PC-9 (cell line): ENCODE measurements around the gene ELANE. TPM values are rescaled to one million over a fixed set of nuclear protein-coding genes. Genes with fewer than 3 reads are reported as not detected.
"Not testable (repeated sequence)": the region's sequence is repeated elsewhere in the genome, so short reads cannot be mapped to it uniquely, and the experiment has no call there.

Experiments used
- BruUV-seq: library from RNA; stranded (reverse); fragments of 400-500 nt; replicated peaks from 2 replicates; lab custom pipeline; 2021; lab: Mats Ljungman, UMichigan
- CTCF ChIA-PET: fragments of 300-600 bp; sonication (Branson Sonifier 250); formaldehyde crosslinking; loops from one replicate; lab custom pipeline; 2022; ENCODE audit warnings: antibody characterized with exemption; lab: Charles Lee
- POLR2A ChIA-PET: fragments of 300-600 bp; sonication (Branson Sonifier 250); formaldehyde crosslinking; loops from one replicate; lab custom pipeline; 2022; ENCODE audit warnings: antibody characterized with exemption; ENCODE audit not compliant: unreplicated experiment; lab: Charles Lee
- DNase-seq, 2 experiments: peaks; one replicate each; pipeline versions ENCODE4 v3.0.0 to v3.0.0-alpha.2; 2015 to 2022; ENCODE audit warnings: mixed read lengths in 1 of 2
- H2AFZ ChIP-seq: fragments of 200-600 bp; sonication (generic); 2 replicates; pipeline ENCODE4 v1.8.1; 2017; ENCODE audit warnings: antibody characterized with exemption
- H3F3A ChIP-seq: fragments of 200-600 bp; sonication (generic); 2 replicates; pipeline ENCODE4 v1.8.1; 2017; ENCODE audit warnings: antibody characterized with exemption, mild to moderate bottlenecking, low read depth; ENCODE audit not compliant: insufficient read depth
- H3K27ac ChIP-seq: fragments of 200-600 bp; sonication (generic); 2 replicates; pipeline ENCODE4 v1.6.1; 2016; ENCODE audit warnings: mixed run types
- H3K27me3 ChIP-seq: fragments of 200-600 bp; sonication (generic); 2 replicates; pipeline ENCODE4 v1.6.1; 2016; ENCODE audit warnings: low read depth, mixed run types; ENCODE audit not compliant: insufficient read depth
- H3K36me3 ChIP-seq: fragments of 200-600 bp; sonication (generic); 2 replicates; pipeline ENCODE4 v1.6.1; 2016; ENCODE audit warnings: low read depth, mixed run types
- H3K4me1 ChIP-seq: fragments of 200-600 bp; sonication (generic); replicated peaks from 2 replicates; pipeline ENCODE4 v1.6.1; 2016; ENCODE audit warnings: mixed run types; ENCODE audit not compliant: insufficient read depth
- H3K4me2 ChIP-seq: fragments of 200-600 bp; sonication (generic); 2 replicates; pipeline ENCODE4 v1.6.1; 2017; ENCODE audit warnings: mixed run types
- H3K4me3 ChIP-seq: fragments of 200-600 bp; sonication (generic); 2 replicates; pipeline ENCODE4 v1.6.1; 2016; ENCODE audit warnings: mixed run types
- H3K79me2 ChIP-seq: fragments of 200-600 bp; sonication (generic); 2 replicates; pipeline ENCODE4 v1.6.1; 2017; ENCODE audit warnings: low read depth, mixed run types
- H3K9me2 ChIP-seq: fragments of 200-600 bp; sonication (generic); 2 replicates; pipeline ENCODE4 v1.8.1; 2017; ENCODE audit warnings: mild to moderate bottlenecking; ENCODE audit not compliant: insufficient read depth
- H3K9me3 ChIP-seq: fragments of 200-600 bp; sonication (generic); 2 replicates; pipeline ENCODE4 v1.8.1; 2016; ENCODE audit warnings: low read depth; ENCODE audit not compliant: insufficient read depth
- H4K20me1 ChIP-seq: fragments of 200-600 bp; sonication (generic); 2 replicates; pipeline ENCODE4 v1.8.1; 2017; ENCODE audit not compliant: insufficient read depth
- EZH2 ChIP-seq: fragments of 200-600 bp; sonication (generic); IDR thresholded peaks from 2 replicates; pipeline ENCODE4 v1.8.0; 2017; ENCODE audit warnings: antibody characterized with exemption, low read depth
- intact Hi-C: fragments of 100-400 bp; cut with micrococcal nuclease; formaldehyde crosslinking; loops from one replicate; pipeline ENCODE4 v1.10.0; 2022; ENCODE audit not compliant: unreplicated experiment
- total RNA-seq: library from RNA; stranded (reverse); gene quantifications from 2 replicates; pipeline ENCODE4 v1.2.3, GENCODE V29; 2021
- TF ChIP-seq, protein P1 (sequence below): fragments of 200-600 bp; sonication (generic); conservative IDR thresholded peaks from 2 replicates; pipeline ENCODE4 v1.6.1; 2017; ENCODE audit warnings: mixed run types, antibody characterized with exemption, mild to moderate bottlenecking, moderate library complexity

ELANE gene
- total RNA-seq, 1 experiment from 2014 or later, result not detected

DNA sequence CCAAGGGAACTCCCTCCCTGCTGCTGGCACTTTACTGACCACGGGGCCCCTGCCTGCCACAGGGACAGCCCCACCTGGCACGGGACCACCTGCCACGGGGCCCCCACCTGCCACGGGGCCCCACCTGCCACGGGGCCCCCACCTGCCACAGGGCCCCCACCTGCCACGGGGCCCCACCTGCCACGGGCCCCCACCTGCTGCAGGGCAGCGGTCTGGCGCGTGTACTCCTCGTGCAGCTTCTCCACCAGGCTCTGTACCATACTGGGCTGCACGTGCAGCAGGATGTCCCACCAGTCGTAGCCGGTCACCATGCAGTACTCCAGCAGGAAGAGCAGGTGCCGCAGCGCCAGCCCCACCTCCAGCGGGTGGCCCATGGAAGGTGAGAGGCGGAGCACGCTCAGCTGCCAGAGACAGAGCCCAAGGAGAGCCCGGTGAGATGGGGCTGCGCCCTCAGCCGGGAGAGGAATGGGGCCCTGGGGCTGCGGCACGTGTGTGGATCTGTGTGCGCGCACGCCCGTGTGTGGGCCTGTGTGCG is 24.7 kb downstream of the ELANE start:
- Histone ChIP-seq H3K9me3 (no peaks in the 10 kb centered on the region), H3K27me3 (no peaks in the 10 kb centered on the region), H2AFZ (no peak overlapping the region), H3K79me2 (no peaks in the 10 kb centered on the region), H3K9me2 (no peaks in the 10 kb centered on the region), H3K4me1 (peaks cover 8% of the 10 kb centered on the region; the same call in 1 of the 2 replicates), H3K4me2 (no peak overlapping the region), H3F3A (peaks cover 19% of the 10 kb centered on the region; the same call in 1 of the 2 replicates), H3K4me3 (no peak overlapping the region), H3K27ac (no peak overlapping the region), H4K20me1 (peaks cover 12% of the 10 kb centered on the region), H3K36me3 (no peaks in the 10 kb centered on the region)
- ChIA-PET CTCF (interaction anchor here (0.8 kb wide), 1 partner anchor 84 kb away, joined by 4 read pairs; no protein-coding TSS in a partner anchor), POLR2A (no interaction called here)
- no TSS peak for BruUV-seq
- intact Hi-C loops, result no loop called here
- DNase-seq, result no peak
- TF ChIP-seq EZH2, result no peak
- TF ChIP-seq, protein P1, sequence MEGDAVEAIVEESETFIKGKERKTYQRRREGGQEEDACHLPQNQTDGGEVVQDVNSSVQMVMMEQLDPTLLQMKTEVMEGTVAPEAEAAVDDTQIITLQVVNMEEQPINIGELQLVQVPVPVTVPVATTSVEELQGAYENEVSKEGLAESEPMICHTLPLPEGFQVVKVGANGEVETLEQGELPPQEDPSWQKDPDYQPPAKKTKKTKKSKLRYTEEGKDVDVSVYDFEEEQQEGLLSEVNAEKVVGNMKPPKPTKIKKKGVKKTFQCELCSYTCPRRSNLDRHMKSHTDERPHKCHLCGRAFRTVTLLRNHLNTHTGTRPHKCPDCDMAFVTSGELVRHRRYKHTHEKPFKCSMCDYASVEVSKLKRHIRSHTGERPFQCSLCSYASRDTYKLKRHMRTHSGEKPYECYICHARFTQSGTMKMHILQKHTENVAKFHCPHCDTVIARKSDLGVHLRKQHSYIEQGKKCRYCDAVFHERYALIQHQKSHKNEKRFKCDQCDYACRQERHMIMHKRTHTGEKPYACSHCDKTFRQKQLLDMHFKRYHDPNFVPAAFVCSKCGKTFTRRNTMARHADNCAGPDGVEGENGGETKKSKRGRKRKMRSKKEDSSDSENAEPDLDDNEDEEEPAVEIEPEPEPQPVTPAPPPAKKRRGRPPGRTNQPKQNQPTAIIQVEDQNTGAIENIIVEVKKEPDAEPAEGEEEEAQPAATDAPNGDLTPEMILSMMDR, result no peak

DNA sequence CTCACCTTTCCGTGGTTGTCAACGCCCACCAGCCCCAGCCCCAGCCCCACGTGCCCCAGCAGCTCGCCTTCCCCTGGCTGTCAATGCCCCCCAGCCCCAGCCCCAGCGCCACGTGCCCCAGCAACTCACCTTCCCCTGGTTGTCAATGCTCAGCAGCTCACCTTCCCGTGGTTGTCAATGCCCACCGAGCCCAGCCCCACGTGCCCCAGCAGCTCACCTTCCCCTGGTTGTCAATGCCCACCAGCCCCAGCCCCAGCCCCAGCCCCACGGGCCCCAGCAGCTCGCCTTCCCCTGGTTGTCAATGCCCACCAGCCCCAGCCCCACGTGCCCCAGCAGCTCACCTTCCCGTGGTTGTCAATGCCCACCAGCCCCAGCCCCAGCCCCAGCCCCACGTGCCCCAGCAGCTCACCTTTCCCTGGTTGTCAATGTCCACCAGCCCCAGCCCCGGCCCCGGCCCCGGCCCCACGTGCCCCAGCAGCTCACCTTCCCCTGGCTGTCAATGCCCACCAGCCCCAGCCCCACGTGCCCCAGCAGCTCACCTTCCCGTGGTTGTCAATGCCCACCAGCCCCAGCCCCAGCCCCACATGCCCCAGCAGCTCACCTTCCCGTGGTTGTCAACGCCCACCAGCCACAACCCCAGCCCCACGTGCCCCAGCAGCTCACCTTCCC is 26.0 kb downstream of the ELANE start:
- H3K9me3 ChIP-seq, H3K36me3 ChIP-seq, intact Hi-C loops, BruUV-seq, H3K27me3 ChIP-seq, H3K9me2 ChIP-seq, H3K79me2 ChIP-seq, H3K27ac ChIP-seq, H3K4me2 ChIP-seq, H3K4me1 ChIP-seq, H3K4me3 ChIP-seq, H2AFZ ChIP-seq, DNase-seq: not testable (repeated sequence)
- ChIA-PET CTCF (interaction anchor here (0.6 kb wide), 1 partner anchor 206 kb away, joined by 3 read pairs; no protein-coding TSS in a partner anchor), POLR2A (interaction anchor here (0.6 kb wide), 1 partner anchor 28 kb away, joined by 12 read pairs; no protein-coding TSS in a partner anchor)
- peaks cover 21% of the 10 kb centered on the region for H4K20me1 ChIP-seq
- H3F3A ChIP-seq, result peaks cover 12% of the 10 kb centered on the region; the same call in 1 of the 2 replicates

DNA sequence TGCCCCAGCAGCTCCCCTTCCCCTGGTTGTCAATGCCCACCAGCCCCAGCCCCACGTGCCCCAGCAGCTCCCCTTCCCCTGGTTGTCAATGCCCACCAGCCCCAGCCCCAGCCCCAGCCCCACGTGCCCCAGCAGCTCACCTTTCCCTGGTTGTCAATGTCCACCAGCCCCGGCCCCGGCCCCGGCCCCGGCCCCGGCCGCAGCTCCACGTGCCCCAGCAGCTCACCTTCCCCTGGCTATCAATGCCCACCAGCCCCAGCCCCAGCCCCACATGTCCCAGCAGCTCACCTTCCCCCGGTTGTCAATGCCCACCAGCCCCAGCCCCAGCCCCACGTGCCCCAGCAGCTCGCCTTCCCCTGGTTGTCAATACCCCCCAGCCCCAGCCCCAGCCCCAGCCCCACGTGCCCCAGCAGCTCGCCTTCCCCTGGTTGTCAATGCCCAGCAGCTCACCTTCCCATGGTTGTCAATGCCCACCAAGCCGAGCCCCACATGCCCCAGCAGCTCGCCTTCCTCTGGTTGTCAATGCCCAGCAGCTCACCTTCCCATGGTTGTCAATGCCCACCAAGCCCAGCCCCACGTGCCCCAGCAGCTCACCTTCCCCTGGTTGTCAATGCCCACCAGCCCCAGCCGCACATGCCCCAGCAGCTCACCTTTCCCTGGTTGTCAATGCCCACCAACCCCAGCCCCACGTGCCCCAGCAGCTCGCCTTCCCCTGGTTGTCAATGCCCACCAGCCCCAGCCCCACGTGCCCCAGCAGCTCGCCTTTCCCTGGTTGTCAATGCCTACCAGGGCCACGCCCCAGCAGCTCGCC is 26.9 kb downstream of the ELANE start:
- H3K9me2 ChIP-seq, BruUV-seq, H2AFZ ChIP-seq, DNase-seq, H3K36me3 ChIP-seq, H3K4me3 ChIP-seq, H3K27me3 ChIP-seq, intact Hi-C loops, H3K4me2 ChIP-seq, H3K79me2 ChIP-seq, H3F3A ChIP-seq, H3K4me1 ChIP-seq, H3K27ac ChIP-seq, H3K9me3 ChIP-seq: not testable (repeated sequence)
- ChIA-PET CTCF (interaction anchor here (0.6 to 0.9 kb wide), 2 partner anchors 189 to 205 kb away, joined by 3 to 5 read pairs; no protein-coding TSS in a partner anchor), POLR2A (interaction anchor here (0.6 to 1.0 kb wide), 3 partner anchors 27 to 148 kb away, joined by 5 to 12 read pairs (median 6); no protein-coding TSS in a partner anchor)
- H4K20me1 ChIP-seq, result peaks cover 22% of the 10 kb centered on the region
